Measurements from ENCODE around the gene MZT2B.
"Not testable (repeated sequence)": the region's sequence is repeated elsewhere in the genome, so short reads cannot be mapped to it uniquely, and the experiment has no call there.

The MZT2B gene

DNA sequence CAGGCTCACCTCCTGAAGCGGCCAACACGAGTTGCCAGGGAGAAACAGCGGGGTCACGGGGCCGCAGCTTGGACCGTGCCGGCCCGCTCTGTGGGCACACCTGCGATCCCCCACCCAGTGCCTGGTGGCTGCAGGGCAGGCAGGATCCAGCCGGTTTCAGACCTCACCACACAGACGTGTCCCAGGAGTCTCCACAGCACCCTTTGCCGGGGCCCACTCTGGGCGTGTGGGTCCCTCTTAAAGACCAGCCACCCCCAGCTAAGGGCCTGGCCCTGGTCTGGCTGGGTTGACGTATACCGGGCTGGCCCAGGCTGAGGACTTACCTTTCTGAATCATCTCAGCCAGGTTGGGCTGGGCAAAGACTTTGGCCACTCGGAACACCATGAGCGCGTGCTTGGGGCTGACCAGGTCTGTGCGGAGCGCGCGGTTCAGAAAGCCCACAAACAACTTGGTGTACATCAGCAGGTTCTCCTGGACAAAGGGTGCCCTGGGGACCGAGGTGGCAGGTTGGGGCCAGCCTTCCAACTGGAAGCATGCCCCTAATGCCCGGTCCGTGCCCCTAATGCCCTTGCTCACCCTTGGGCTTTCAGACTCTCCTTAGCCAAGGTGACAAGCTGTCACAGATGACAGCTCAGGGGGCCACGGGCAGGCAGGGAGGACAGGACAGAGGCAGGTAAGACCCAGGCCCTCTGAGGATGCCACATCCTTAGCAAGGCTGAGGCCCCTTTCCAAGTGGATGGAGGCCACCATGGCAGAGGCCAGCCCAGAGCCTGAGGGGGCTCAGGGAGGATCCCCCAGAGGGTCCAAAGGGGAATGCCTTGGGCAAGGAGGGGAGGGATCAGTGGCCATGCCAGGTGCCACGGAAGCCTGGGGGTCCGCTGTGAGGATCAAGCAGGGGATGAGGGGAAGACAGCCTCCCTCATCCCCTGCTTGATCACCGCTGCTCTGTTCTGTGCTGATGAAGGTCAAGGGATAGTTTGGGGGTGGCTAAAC, 27.0 kb upstream of the MZT2B start:
- peaks cover 34 to 71% (median 56%) of the 10 kb centered on the region in 11 experiments for H3K36me3 ChIP-seq
- H3K4me1 ChIP-seq, result peaks cover 35 to 44% (median 43%) of the 10 kb centered on the region in 10 experiments
- H4K20me1 ChIP-seq, result peaks cover 0 to 55% (median 31%) of the 10 kb centered on the region in 11 experiments; a peak in 18 of 22 replicates
- H3K27ac ChIP-seq, result peak overlapping the region in 4 of 11 experiments; percentile 7 to 90 (median 82); a peak in 5 of 22 replicates
- no peak overlapping the region for H3K4me2 ChIP-seq
- H3K4me3 ChIP-seq, result no peak overlapping the region
- no peaks in the 10 kb centered on the region for H3K27me3 ChIP-seq
- H3K9me3 ChIP-seq (replicated peaks in 1 of 11), result no peaks in the 10 kb centered on the region
- no peak for TF ChIP-seq Cebpa-rat (IDR thresholded peaks at IDR 0.05)
- peak overlapping the region in 3 of 11 experiments; percentile 9 to 27 (median 11); a peak in 2 of 22 replicates for H3K9ac ChIP-seq

DNA sequence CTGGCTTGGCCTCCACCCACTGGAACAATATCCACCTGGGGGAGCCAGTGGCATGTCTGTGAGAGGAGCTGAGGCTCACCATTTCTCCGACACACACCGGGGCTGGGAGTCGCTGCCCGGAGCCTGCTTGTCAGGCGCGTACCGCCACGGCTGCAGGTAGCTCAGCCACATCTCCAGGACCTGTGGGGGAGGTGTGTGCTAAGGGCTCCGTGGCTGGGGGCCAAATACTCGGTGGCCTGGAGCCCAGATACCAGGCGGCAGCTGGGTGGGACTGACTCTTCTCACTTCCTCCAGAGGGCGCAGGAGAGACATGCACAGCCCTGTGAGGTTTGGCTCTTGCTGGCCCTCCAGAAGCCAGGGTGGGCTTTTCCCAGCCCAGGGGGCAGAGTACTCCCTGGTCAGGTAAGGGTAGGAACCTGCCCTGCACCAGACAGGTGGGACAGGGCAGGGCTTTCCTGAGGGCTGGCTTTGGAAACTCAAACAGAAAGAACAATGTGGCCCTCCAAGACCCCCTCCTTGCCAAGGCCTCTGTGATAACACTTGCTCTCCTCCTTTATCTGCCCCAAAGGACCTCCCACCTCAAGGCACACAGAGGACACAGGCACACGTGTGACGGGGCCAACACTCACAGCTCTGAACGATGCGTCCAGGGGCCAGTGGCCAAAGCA, 26.0 kb upstream of the MZT2B start:
- Histone ChIP-seq H3K9ac (peak overlapping the region in 3 of 11 experiments; percentile 59 to 78 (median 67); a peak in 4 of 22 replicates), H3K36me3 (peaks cover 34 to 72% (median 52%) of the 10 kb centered on the region in 11 experiments), H3K27ac (peak overlapping the region in 6 of 11 experiments; percentile 7 to 90 (median 83); a peak in 8 of 22 replicates)

DNA sequence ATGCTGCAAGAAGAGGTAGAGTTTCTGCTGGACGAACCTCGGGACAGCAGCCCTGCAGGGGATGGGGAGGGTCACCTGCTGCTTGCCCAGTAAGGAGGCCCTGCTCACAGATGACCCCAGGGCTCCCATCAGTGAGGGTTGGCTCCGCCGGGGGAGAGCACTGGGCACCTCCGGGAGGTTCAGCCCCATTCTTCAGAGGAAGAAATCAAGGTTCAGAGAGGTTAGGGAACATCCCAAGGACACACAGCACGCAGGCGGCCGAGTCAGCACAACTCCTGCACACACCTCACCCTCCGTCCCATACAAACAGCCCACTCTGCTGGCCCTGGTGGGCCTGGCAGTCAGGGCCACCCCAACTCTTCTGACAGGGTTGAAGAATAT, 25.4 kb upstream of the MZT2B start:
- H3K9me3 ChIP-seq (replicated peaks in 1 of 11), result no peaks in the 10 kb centered on the region
- no peaks in the 10 kb centered on the region for H3K27me3 ChIP-seq
- no peak overlapping the region for H3K4me3 ChIP-seq
- peaks cover 0 to 60% (median 31%) of the 10 kb centered on the region in 11 experiments; a peak in 18 of 22 replicates for H4K20me1 ChIP-seq
- peaks cover 35 to 59% (median 50%) of the 10 kb centered on the region in 10 experiments for H3K4me1 ChIP-seq
- H3K27ac ChIP-seq, result peak overlapping the region in 9 of 11 experiments; percentile 20 to 90 (median 76); a peak in 14 of 22 replicates
- peak overlapping the region in 4 of 11 experiments; percentile 51 to 78 (median 63); a peak in 9 of 22 replicates for H3K9ac ChIP-seq
- TF ChIP-seq Cebpa-rat (IDR thresholded peaks at IDR 0.05), result no peak
- peaks cover 34 to 75% (median 52%) of the 10 kb centered on the region in 11 experiments for H3K36me3 ChIP-seq
- H3K4me2 ChIP-seq, result peak overlapping the region; percentile 67 to 92 (median 86); a peak in 20 of 22 replicates

More for the DNA sequence above, 26.0 kb upstream of the MZT2B start:
- not testable (repeated sequence) for H3K4me3 ChIP-seq; H3K27me3 ChIP-seq; H3K9me3 ChIP-seq (replicated peaks in 1 of 11)
- H3K4me1 ChIP-seq, result peaks cover 35 to 54% (median 48%) of the 10 kb centered on the region in 10 experiments
- peaks cover 0 to 55% (median 31%) of the 10 kb centered on the region in 11 experiments; a peak in 18 of 22 replicates for H4K20me1 ChIP-seq
- peak overlapping the region; percentile 67 to 92 (median 86); a peak in 18 of 22 replicates for H3K4me2 ChIP-seq

DNA sequence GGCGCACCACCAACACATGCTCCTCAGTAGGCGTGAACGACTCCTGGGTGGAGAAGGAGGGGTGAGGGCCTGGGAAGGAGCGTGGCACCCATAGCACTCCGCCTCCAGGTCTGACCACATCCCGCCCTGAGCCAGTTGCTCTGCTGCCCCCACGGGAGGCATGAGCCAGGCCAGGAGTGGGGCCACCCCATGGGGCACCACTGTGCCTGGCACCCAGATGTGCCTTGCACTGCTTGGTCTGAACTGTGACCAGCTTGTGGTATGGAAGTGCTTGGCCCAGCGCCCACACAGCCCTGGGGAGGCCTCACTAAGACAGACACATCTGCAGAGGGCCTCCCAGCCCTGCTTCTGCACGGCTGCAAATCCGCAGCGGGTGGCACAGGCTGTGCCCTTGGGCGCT, 24.7 kb upstream of the MZT2B start:
- H3K9me3 ChIP-seq (replicated peaks in 1 of 11), result not testable (repeated sequence)

DNA sequence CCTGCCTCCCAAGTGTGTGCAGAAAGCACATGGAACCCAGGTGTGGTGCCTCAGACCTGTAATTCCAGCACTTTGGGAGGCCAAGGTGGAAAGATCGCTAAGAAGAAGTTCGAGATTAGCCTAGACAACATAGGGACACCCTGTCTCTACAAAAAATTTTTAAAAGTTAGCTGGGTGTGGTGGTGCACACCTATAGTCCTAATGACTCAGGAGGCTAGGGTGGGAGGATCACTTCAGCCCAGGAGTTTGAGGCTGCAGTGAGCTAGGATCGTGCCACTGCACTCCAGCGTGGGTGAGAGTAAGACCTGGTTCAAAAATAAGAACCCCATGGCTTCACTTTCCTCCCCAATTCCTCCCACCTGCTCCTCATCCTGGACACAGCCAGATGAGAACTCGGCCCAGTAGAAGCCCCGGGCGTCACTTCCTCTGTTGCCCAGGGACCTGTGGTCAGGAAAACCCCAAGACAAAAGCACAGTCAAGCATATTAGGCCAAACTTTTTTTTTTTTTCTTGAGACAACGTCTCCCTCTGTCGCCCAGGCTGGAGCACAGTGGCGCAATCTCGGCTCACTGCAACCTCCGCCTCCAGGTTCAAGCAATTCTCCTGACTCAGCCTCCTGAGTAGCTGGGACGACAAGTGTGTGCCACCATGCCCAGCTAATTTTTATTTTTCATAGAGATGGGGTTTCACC, 24.1 kb upstream of the MZT2B start:
- not testable (repeated sequence) for H3K27me3 ChIP-seq; H3K9me3 ChIP-seq (replicated peaks in 1 of 11)
- Histone ChIP-seq H3K27ac (peak overlapping the region in 10 of 11 experiments; percentile 70 to 90 (median 80); a peak in 20 of 22 replicates), H4K20me1 (peaks cover 0 to 68% (median 31%) of the 10 kb centered on the region in 11 experiments; a peak in 18 of 22 replicates), H3K4me3 (peak overlapping the region in 5 of 10 experiments; percentile 11 to 28 (median 22); a peak in 5 of 20 replicates), H3K36me3 (peaks cover 27 to 74% (median 46%) of the 10 kb centered on the region in 11 experiments), H3K4me1 (peaks cover 35 to 61% (median 50%) of the 10 kb centered on the region in 10 experiments), H3K9ac (peak overlapping the region; percentile 58 to 79 (median 66); a peak in 21 of 22 replicates), H3K4me2 (peak overlapping the region; percentile 67 to 92 (median 86))
- TF ChIP-seq Cebpa-rat (IDR thresholded peaks at IDR 0.05), result peak; percentile 10 to 99 (median 83); a peak in 19 of 22 replicates

More for the DNA sequence above, 24.7 kb upstream of the MZT2B start:
- Histone ChIP-seq H3K4me1 (peaks cover 35 to 60% (median 50%) of the 10 kb centered on the region in 10 experiments), H3K27ac (peak overlapping the region in 10 of 11 experiments; percentile 54 to 90 (median 80); a peak in 20 of 22 replicates), H3K9ac (peak overlapping the region in 10 of 11 experiments; percentile 43 to 79 (median 62); a peak in 19 of 22 replicates), H3K4me2 (peak overlapping the region; percentile 67 to 92 (median 86)), H3K36me3 (peaks cover 27 to 74% (median 47%) of the 10 kb centered on the region in 11 experiments), H3K4me3 (peak overlapping the region in 4 of 10 experiments; percentile 11 to 28 (median 20); a peak in 3 of 20 replicates), H4K20me1 (peaks cover 0 to 62% (median 31%) of the 10 kb centered on the region in 11 experiments; a peak in 18 of 22 replicates)
- not testable (repeated sequence) for H3K27me3 ChIP-seq

DNA sequence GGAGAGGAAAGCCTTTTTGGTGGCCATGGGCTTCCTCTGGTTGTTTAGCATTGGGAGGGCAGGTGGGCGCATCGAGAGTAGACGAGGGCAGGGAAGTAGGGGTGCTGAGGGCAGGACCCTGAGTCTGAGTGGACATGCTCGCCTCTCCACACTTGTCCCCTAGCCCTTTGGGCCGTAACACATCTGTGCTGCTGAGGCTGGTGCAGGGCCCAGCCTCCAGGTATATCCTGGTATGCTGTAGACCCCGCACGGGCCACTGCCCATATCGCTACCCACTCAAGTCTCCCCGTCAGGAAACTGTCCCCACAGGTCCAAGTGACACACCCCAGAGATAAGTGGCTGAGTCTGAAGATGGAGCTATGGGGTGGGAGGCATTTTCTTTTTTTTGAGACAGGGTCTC, 23.4 kb upstream of the MZT2B start:
- Histone ChIP-seq H3K27ac (peak overlapping the region; percentile 20 to 90 (median 78); a peak in 21 of 22 replicates), H4K20me1 (peaks cover 0 to 72% (median 31%) of the 10 kb centered on the region in 11 experiments; a peak in 18 of 22 replicates), H3K36me3 (peaks cover 27 to 74% (median 47%) of the 10 kb centered on the region in 11 experiments), H3K4me2 (peak overlapping the region; percentile 67 to 92 (median 86)), H3K9ac (peak overlapping the region; percentile 45 to 79 (median 66); a peak in 20 of 22 replicates), H3K4me1 (peaks cover 35 to 62% (median 50%) of the 10 kb centered on the region in 10 experiments), H3K27me3 (no peaks in the 10 kb centered on the region), H3K9me3 (replicated peaks in 1 of 11) (no peaks in the 10 kb centered on the region), H3K4me3 (peak overlapping the region in 2 of 10 experiments; percentile 4 to 28; a peak in 3 of 20 replicates)
- TF ChIP-seq Cebpa-rat (IDR thresholded peaks at IDR 0.05), result no peak

DNA sequence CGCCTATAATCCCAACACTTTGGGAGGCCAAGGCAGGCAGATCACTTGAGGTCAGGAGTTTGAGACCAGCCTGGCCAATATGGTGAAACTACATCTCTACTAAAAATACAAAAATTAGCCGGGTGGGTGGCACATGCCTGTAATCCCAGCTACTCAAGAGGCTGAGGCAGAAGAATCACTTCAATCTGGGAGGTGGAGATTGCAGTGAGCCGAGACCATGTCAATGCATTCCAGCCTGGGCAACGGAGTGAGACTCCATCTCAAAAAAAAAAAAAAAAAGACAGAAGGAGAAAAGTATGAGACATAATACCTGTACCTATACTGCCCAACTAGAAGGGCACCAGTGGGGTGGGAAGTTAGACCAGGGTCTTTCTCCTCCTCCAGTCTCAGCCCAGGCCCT, 22.7 kb upstream of the MZT2B start:
- Histone ChIP-seq H3K27ac (peak overlapping the region in 7 of 11 experiments; percentile 70 to 90 (median 84); a peak in 14 of 22 replicates), H3K9ac (peak overlapping the region in 9 of 11 experiments; percentile 35 to 79 (median 66); a peak in 10 of 22 replicates), H3K4me1 (peaks cover 35 to 62% (median 50%) of the 10 kb centered on the region in 10 experiments), H3K4me2 (peak overlapping the region; percentile 46 to 92 (median 86); a peak in 20 of 22 replicates), H4K20me1 (peaks cover 0 to 80% (median 31%) of the 10 kb centered on the region in 11 experiments; a peak in 18 of 22 replicates), H3K36me3 (peaks cover 27 to 74% (median 48%) of the 10 kb centered on the region in 11 experiments)
- H3K4me3 ChIP-seq; H3K27me3 ChIP-seq; H3K9me3 ChIP-seq (replicated peaks in 1 of 11): not testable (repeated sequence)

Data from BLaER1 treated with 17β-estradiol and CSF1 and Interleukin-3, amounts not matched to agents 10 nM and 100 nM (cell line).